SH-SY5Y (cell line): ENCODE results near the gene ZFR.

Source experiments
- GATA2 ChIP-seq: IDR thresholded peaks from 2 replicates; pipeline ENCODE4 v1.6.1; 2011; ENCODE audit warnings: mild to moderate bottlenecking, low read depth, low read length
- GATA3 ChIP-seq: IDR thresholded peaks from 2 replicates; pipeline ENCODE4 v1.6.1; 2011; ENCODE audit warnings: low read depth, mild to moderate bottlenecking, low read length, moderate library complexity

ZFR gene

DNA sequence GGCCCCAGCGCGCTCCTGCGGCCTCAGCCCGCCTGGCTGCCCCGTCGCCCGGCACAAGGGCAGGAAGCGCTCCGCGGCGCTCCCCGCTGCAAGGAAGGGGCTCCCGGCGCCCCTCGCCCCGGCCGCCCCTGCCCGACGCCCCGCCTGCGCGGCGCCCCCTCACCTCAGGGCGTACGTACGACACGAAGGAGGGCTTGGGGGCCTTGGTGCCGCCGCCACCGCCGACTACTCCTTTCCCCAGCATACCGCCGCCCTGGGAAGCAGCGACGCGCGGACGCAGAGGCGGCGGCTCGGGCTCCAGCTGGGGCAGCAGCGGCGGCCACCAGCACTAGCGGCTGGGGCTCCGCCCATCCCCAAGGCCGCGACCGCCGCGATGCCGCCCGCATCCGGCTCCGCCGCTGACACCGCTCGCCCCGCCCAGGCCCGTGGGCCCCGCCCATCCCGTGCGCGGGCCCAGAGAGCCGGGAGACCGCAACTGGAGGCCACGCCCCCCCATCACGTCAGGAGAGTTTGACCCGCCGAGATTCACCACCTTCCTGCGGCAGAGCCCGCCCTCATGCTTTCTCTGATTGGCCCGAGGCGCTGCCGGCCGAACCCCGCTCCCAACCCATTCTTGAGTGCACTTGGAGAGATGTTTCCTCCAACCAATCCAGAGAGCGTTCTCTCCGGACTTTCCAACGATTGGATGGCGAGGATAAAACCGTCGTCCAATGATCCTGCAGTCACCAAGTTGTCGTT, 131.8 kb downstream of the ZFR start, which contains the start of gene MTMR12:
Gene MTMR12, minus strand, starts transcription at position 345 of the 738 bp plus-strand sequence. Its CDS starts 101 bp downstream, at position 244.
- TF ChIP-seq GATA3 = no peak
- no peak for TF ChIP-seq GATA2

DNA sequence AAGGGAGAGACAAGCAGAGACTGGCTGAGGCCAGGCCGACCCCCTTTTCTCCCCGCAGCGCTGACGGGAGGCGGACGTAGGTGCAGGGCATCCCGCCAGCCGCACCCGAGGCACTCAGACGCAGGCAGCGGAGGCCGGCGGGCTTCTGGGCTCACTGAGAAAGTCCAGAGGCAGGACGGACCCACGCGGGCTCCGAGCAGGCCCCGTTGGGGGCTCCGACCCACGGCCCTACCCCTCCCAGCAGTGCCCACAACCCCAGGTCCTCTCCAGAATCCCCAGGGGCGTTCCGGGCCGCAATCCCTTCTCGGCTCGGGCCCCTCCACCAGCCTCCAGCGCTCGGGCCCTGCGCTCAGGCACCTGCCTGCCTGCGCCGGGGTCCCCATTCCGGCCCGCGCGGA, 132.3 kb downstream of the ZFR start:
- no peak for TF ChIP-seq GATA3
- no peak for TF ChIP-seq GATA2

DNA sequence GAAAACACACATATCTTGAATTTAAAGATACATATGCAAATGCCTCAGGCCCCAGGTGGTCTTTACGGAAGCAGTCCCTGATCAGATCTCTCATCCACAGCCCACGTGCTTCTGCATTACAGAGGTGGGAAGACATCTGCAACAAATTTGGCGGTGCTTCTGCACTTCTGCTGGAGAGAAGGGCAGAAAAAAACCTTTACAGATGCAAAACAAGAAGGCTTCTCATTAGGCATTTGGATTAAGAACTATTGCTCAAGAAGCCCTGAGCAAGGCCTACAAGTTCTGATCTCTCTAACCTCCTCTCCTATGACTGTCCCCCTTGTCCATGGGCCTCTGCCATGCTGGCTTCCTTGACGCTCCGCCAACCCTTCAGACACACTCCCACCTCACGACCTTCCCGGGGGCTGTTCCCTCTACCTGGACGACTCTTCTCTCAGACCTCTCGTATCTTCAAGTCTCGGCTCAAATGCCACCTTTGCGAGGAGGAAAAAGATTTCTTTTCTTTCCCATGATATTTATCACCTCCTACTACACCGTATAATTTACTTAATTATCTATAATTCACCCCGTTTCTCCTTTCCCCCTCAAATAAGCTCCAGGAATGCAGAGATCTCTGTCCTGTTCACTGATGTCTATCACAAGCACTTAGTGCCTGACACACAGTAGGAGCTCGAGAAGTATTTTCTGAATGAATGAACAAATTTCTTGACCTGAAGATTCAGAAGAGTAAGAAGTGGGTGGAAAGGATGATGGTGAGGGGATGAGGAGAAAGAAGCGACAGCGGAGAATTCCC, 132.9 kb downstream of the ZFR start:
- no peak for TF ChIP-seq GATA2
- no peak for TF ChIP-seq GATA3

DNA sequence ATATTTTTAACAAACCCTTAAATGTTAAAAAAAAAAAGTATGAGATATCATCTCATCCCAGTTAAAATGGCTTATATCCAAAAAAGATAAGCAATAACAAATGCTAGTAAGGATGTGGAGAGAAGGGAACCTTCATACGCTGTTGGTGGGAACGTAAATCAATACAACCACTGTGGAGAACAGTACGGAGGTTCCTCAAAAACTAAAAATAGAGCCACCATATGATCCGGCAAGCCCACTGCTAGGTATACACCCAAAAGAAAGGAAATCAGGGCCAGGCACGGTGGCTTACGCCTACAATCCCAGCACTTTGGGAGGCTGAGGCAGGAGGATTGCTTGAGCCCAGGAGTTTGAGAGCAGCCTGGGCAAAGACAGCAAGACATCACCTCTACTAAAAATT, 134.8 kb downstream of the ZFR start:
- TF ChIP-seq GATA2 (no peak), GATA3 (no peak)

DNA sequence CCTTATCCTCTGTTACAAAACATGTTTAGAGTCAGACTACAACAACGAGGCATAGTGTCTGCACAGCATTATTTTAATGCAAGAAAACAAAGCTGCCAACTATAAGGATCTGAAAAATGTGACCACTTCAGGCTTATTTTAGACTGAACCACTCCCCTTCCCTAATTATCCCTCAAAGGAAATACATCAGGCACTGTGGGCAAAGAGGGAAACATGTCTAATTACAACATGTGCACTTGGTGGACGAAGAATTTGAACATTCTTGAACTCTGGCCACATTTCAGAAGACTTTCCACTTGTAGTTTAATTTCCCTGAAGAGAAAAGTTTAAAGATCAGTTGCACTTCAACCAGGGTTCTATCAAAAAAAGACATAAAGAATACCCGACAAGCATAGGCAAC, 135.6 kb downstream of the ZFR start:
- no peak for TF ChIP-seq GATA2
- no peak for TF ChIP-seq GATA3

DNA sequence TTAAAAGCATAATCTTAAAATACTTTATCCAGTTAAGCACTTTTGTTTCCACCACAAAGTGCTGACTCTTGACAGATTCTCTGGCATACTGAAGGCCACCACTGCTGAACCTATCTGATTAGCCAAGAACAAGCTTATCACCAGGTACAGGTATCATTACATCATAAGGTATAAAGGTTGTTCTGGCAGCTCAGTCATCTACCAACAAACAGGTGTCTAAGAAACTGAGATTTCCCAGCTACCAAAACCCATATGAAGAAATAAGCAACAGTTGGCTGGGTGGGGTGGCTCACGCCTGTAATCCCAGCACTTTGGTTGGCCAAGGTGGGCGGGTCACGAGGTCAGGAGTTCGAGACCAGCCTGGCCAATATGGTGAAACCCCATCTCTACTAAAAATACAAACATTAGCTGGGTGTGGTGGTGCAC, 136.8 kb downstream of the ZFR start:
- TF ChIP-seq GATA3 (no peak), GATA2 (no peak)

DNA sequence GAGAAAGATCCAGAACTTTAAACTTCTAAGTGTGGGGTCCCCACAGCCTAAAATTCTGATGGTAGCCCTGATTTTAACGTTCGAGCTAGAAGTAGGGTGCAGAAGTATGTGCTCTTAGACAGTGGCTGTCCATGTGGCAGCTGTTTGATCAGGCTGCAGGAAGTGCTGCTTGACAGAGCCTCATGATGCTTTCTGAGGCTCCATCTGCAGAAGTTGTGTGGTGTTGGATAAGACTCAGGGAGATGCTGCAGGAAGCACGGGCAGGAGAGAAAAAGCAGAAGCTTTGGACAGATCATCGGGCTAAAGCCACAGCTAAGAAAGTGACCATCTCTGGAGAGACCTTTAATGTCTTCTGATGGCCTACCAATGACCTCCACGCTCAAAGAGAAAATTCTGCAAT, 139.9 kb downstream of the ZFR start:
- TF ChIP-seq GATA3 (no peak), GATA2 (no peak)
